ENCODE results near the gene SMC1B.

- TF ChIP-seq CTCF (IDR thresholded peaks at IDR 0.05) (no peak), POLR2AphosphoS5 (IDR thresholded peaks at IDR 0.05; ENCODE audit: low read depth, low read length) (no peak), REST (IDR thresholded peaks at IDR 0.05; ENCODE audit: insufficient read depth in 1 of 2, low read depth in 2 of 2, low read length in 1 of 2) (no peak), SIN3A (IDR thresholded peaks at IDR 0.05; ENCODE audit: borderline replicate concordance, insufficient read depth, low read depth, low read length) (no peak)
These were observed 53.8 kb downstream of the SMC1B start for GRCh38 chr22:45359627-45360026.
